ENCODE results near the gene EPB41.
A peak's percentile ranks its signal among the peaks of the same experiment; 100 is the strongest.
"Not testable (repeated sequence)": the region's sequence is repeated elsewhere in the genome, so short reads cannot be mapped to it uniquely, and the experiment has no call there.

The EPB41 gene

GRCh38 chr1:28927648-28928313, 13.4 kb downstream of the EPB41 start:
- DNase-seq: peak; percentile 62

GRCh38 chr1:28928314-28928941, 14.1 kb downstream of the EPB41 start:
- DNase-seq: no peak

GRCh38 chr1:28933277-28933676, 18.9 kb downstream of the EPB41 start:
- DNase-seq: no peak

GRCh38 chr1:28933918-28934317, 19.5 kb downstream of the EPB41 start:
- no peak for DNase-seq

- no peak for DNase-seq
Observed at GRCh38 chr1:28934676-28935075, 20.3 kb downstream of the EPB41 start.

GRCh38 chr1:28935293-28935692, 20.9 kb downstream of the EPB41 start:
- DNase-seq: no peak

- no peak for DNase-seq
Observed at GRCh38 chr1:28936094-28936493, 21.7 kb downstream of the EPB41 start.

- no peak for DNase-seq
Observed at GRCh38 chr1:28936528-28936927, 22.2 kb downstream of the EPB41 start.

GRCh38 chr1:28943581-28943980, 29.2 kb downstream of the EPB41 start:
- DNase-seq: not testable (repeated sequence)

GRCh38 chr1:28950006-28950405, 35.6 kb downstream of the EPB41 start:
- DNase-seq: no peak

- no peak for DNase-seq
Observed at GRCh38 chr1:28950449-28950848, 36.1 kb downstream of the EPB41 start.

GRCh38 chr1:28954126-28954726, 39.9 kb downstream of the EPB41 start:
- DNase-seq: no peak

- DNase-seq: no peak
Observed at GRCh38 chr1:28956038-28956464, 41.7 kb downstream of the EPB41 start.

GRCh38 chr1:28962114-28962831, 47.9 kb downstream of the EPB41 start:
- DNase-seq: not testable (repeated sequence)

- DNase-seq: no peak
Observed at GRCh38 chr1:28965271-28965870, 51.0 kb downstream of the EPB41 start.

- DNase-seq: no peak
Observed at GRCh38 chr1:28966617-28967016, 52.2 kb downstream of the EPB41 start.

GRCh38 chr1:28971980-28972771, 57.8 kb downstream of the EPB41 start:
- DNase-seq: no peak

- DNase-seq: no peak
Observed at GRCh38 chr1:28973596-28974421, 59.4 kb downstream of the EPB41 start.

- DNase-seq: no peak
Observed at GRCh38 chr1:28974432-28974831, 60.1 kb downstream of the EPB41 start.

GRCh38 chr1:28976248-28976647, 61.9 kb downstream of the EPB41 start:
- no peak for DNase-seq

GRCh38 chr1:28981210-28981609, 66.8 kb downstream of the EPB41 start:
- DNase-seq: no peak
